ENCODE data around the gene CDK3.

CDK3 gene

GRCh38 chr17:76036497-76037261 lies 36.0 kb downstream of the CDK3 start:
- in situ Hi-C loops (cut with HindIII; ENCODE audit: low sequenced_read_pairs) = loop anchor here (25.0 kb wide), 1 partner anchor 401 kb away; no protein-coding TSS in a partner anchor

GRCh38 chr17:76038050-76038449 lies 37.4 kb downstream of the CDK3 start:
- in situ Hi-C loops (cut with HindIII; ENCODE audit: low sequenced_read_pairs) = loop anchor here (25.0 kb wide), 1 partner anchor 399 kb away; no protein-coding TSS in a partner anchor

GRCh38 chr17:76039121-76039520 lies 38.5 kb downstream of the CDK3 start:
- in situ Hi-C loops (cut with HindIII; ENCODE audit: low sequenced_read_pairs) = loop anchor here (25.0 kb wide), 1 partner anchor 398 kb away; no protein-coding TSS in a partner anchor

GRCh38 chr17:76040376-76040775 lies 39.7 kb downstream of the CDK3 start:
- in situ Hi-C loops (cut with HindIII; ENCODE audit: low sequenced_read_pairs) = loop anchor here (25.0 kb wide), 1 partner anchor 397 kb away; no protein-coding TSS in a partner anchor

- in situ Hi-C loops (cut with HindIII; ENCODE audit: low sequenced_read_pairs) = loop anchor here (25.0 kb wide), 1 partner anchor 394 kb away; no protein-coding TSS in a partner anchor
These were observed 42.2 kb downstream of the CDK3 start for GRCh38 chr17:76042868-76043267.

GRCh38 chr17:76044475-76045007 lies 43.9 kb downstream of the CDK3 start:
- in situ Hi-C loops (cut with HindIII; ENCODE audit: low sequenced_read_pairs) = loop anchor here (25.0 kb wide), 1 partner anchor 393 kb away; no protein-coding TSS in a partner anchor

GRCh38 chr17:76046064-76046463 lies 45.4 kb downstream of the CDK3 start:
- in situ Hi-C loops (cut with HindIII; ENCODE audit: low sequenced_read_pairs) = loop anchor here (25.0 kb wide), 1 partner anchor 391 kb away; no protein-coding TSS in a partner anchor

GRCh38 chr17:76048025-76048605 lies 47.5 kb downstream of the CDK3 start:
- in situ Hi-C loops (cut with HindIII; ENCODE audit: low sequenced_read_pairs) = loop anchor here (25.0 kb wide), 1 partner anchor 389 kb away; no protein-coding TSS in a partner anchor

GRCh38 chr17:76048711-76049110 lies 48.1 kb downstream of the CDK3 start:
- in situ Hi-C loops (cut with HindIII; ENCODE audit: low sequenced_read_pairs) = loop anchor here (25.0 kb wide), 1 partner anchor 389 kb away; no protein-coding TSS in a partner anchor

GRCh38 chr17:76049239-76049638 lies 48.6 kb downstream of the CDK3 start:
- in situ Hi-C loops (cut with HindIII; ENCODE audit: low sequenced_read_pairs) = loop anchor here (25.0 kb wide), 1 partner anchor 388 kb away; no protein-coding TSS in a partner anchor

GRCh38 chr17:76049836-76050537 lies 49.3 kb downstream of the CDK3 start:
- in situ Hi-C loops (cut with HindIII; ENCODE audit: low sequenced_read_pairs) = loop anchor here (25.0 kb wide), 1 partner anchor 387 kb away; no protein-coding TSS in a partner anchor

GRCh38 chr17:76050538-76051467 lies 50.1 kb downstream of the CDK3 start:
- in situ Hi-C loops (cut with HindIII; ENCODE audit: low sequenced_read_pairs) = no loop called here

- in situ Hi-C loops (cut with HindIII; ENCODE audit: low sequenced_read_pairs) = no loop called here
These were observed 50.9 kb downstream of the CDK3 start for GRCh38 chr17:76051561-76051960.

GRCh38 chr17:76053246-76054111 lies 52.8 kb downstream of the CDK3 start:
- in situ Hi-C loops (cut with HindIII; ENCODE audit: low sequenced_read_pairs) = no loop called here

- in situ Hi-C loops (cut with HindIII; ENCODE audit: low sequenced_read_pairs) = no loop called here
These were observed 53.4 kb downstream of the CDK3 start for GRCh38 chr17:76054112-76054476.
